CD4-positive, alpha-beta T cell (primary cell): Measurements from ENCODE around the gene MEF2A. TPM values are rescaled to one million over a fixed set of nuclear protein-coding genes. Genes with fewer than 3 reads are reported as not detected.

Experiments used
- ATAC-seq: fragments of 200-7000 bp; cut with Tn5 transposase; one replicate; pipeline ENCODE4 v1.10.0; 2022; ENCODE audit warnings: mild to moderate bottlenecking; ENCODE audit not compliant: poor library complexity
- CTCF ChIA-PET: fragments of 350-600 bp; sonication (Branson Sonifier 250); formaldehyde crosslinking; loops from one replicate; lab custom pipeline; 2021; ENCODE audit warnings: antibody characterized with exemption, inconsistent platforms; lab: Charles Lee
- POLR2A ChIA-PET: fragments of 350-600 bp; sonication (Branson Sonifier 250); formaldehyde crosslinking; loops from one replicate; lab custom pipeline; 2021; ENCODE audit warnings: antibody characterized with exemption, inconsistent platforms; lab: Charles Lee
- DNase-seq, 14 experiments: peaks; one replicate each; pipeline ENCODE4 v3.0.0-alpha.2; 2013 to 2020; ENCODE audit warnings: mixed read lengths in 2 of 14
- H3K27ac ChIP-seq, 2 donors: one replicate each; pipeline versions ENCODE4 v1.5.1 to v1.7.0; 2013; ENCODE audit warnings: low read length in 2 of 2, low read depth in 1 of 2, mild to moderate bottlenecking in 1 of 2
- H3K27me3 ChIP-seq, 2 experiments: 1 replicate in 1 of 2; 2 replicates in 1 of 2; pipeline versions ENCODE4 v1.6.1 to v1.7.0; 2013; ENCODE audit warnings: low read length in 2 of 2, control low read depth in 1 of 2, mild to moderate bottlenecking in 1 of 2, moderate library complexity in 1 of 2; ENCODE audit not compliant: insufficient read depth in 2 of 2, control insufficient read depth in 1 of 2
- H3K36me3 ChIP-seq: one replicate; pipeline ENCODE4 v1.6.1; 2013; ENCODE audit warnings: low read length, control low read depth; ENCODE audit not compliant: insufficient read depth
- H3K4me1 ChIP-seq: one replicate; pipeline ENCODE4 v1.6.1; 2013; ENCODE audit warnings: low read length, control low read depth; ENCODE audit not compliant: insufficient read depth
- H3K4me3 ChIP-seq: one replicate; pipeline ENCODE4 v1.5.1; 2013; ENCODE audit warnings: mild to moderate bottlenecking, low read length, moderate library complexity
- H3K9me3 ChIP-seq, 2 experiments: 1 replicate in 1 of 2; 2 replicates in 1 of 2; pipeline versions ENCODE4 v1.6.1 to v1.7.0; 2013; ENCODE audit warnings: low read length in 2 of 2, mild to moderate bottlenecking in 2 of 2, control low read depth in 1 of 2, moderate library complexity in 1 of 2; ENCODE audit not compliant: control insufficient read depth in 1 of 2, insufficient read depth in 1 of 2
- H3K27ac Mint-ChIP-seq: one replicate; pipeline ENCODE4 v1.8.0; 2020; ENCODE audit warnings: mixed read lengths
- H3K27me3 Mint-ChIP-seq: one replicate; pipeline ENCODE4 v1.8.0; 2021; ENCODE audit warnings: mixed read lengths
- H3K36me3 Mint-ChIP-seq: one replicate; pipeline ENCODE4 v1.8.0; 2021; ENCODE audit warnings: low read depth, mixed read lengths
- H3K4me1 Mint-ChIP-seq: one replicate; pipeline ENCODE4 v1.8.0; 2021; ENCODE audit warnings: low read depth, mixed read lengths
- H3K4me3 Mint-ChIP-seq: one replicate; pipeline ENCODE4 v1.8.0; 2020; ENCODE audit warnings: mild to moderate bottlenecking, mixed read lengths
- H3K9me3 Mint-ChIP-seq: one replicate; pipeline ENCODE4 v1.8.0; 2020; ENCODE audit warnings: mixed read lengths
- CTCF ChIP-seq: fragments of 200-600 bp; IDR thresholded peaks from one replicate; pipeline ENCODE4 v1.8.0; 2022; ENCODE audit warnings: antibody characterized with exemption, mild to moderate bottlenecking
- intact Hi-C, 2 experiments: fragments of 100-400 bp; cut with DNase I in 1 of 2; cut with micrococcal nuclease in 1 of 2; formaldehyde crosslinking; loops; one replicate each; pipeline versions ENCODE4 v1.15.1 to v1.9.0; 2023 to 2025; cut with DNase I, micrococcal nuclease
- total RNA-seq, 174 experiments: library from RNA in 2 of 174; stranded (reverse) in 2 of 174; gene quantifications; one replicate each; pipeline ENCODE4 v1.2.3 and lab custom pipeline; 2021 to 2026

Gene MEF2A
- total RNA-seq, 2 experiments from 2014 or later, result 23.2 to 24.9 TPM

- CTCF ChIA-PET, result interaction anchor here (2.3 to 3.7 kb wide), 2 partner anchors 49 to 480 kb away, joined by 5 to 24 read pairs; no protein-coding TSS in a partner anchor
- POLR2A ChIA-PET, result no interaction called here
- ATAC-seq (no peak), DNase-seq (no peak)
- H3K36me3 Mint-ChIP-seq, result no peaks in the 10 kb centered on the region
- intact Hi-C loops, result loop anchor here in 1 of 2 experiments (2.0 to 5.0 kb wide), 2 partner anchors 18 to 651 kb away; no protein-coding TSS in a partner anchor
- no peaks in the 10 kb centered on the region for H3K9me3 Mint-ChIP-seq
- no peak overlapping the region for H3K27ac ChIP-seq
- TF ChIP-seq CTCF, result no peak
- H3K4me1 ChIP-seq, result peaks cover 4% of the 10 kb centered on the region
- no peaks in the 10 kb centered on the region for H3K27me3 ChIP-seq
- H3K9me3 ChIP-seq, result no peaks in the 10 kb centered on the region
- H3K27me3 Mint-ChIP-seq, result no peaks in the 10 kb centered on the region
- H3K4me3 ChIP-seq, result no peak overlapping the region
- peaks cover 7% of the 10 kb centered on the region for H3K4me1 Mint-ChIP-seq
- no peak overlapping the region for H3K27ac Mint-ChIP-seq
- H3K36me3 ChIP-seq, result no peaks in the 10 kb centered on the region
- no peak overlapping the region for H3K4me3 Mint-ChIP-seq
These were observed 187.3 kb downstream of the MEF2A start for GRCh38 chr15:99753066-99753465.

GRCh38 chr15:99755692-99756409 lies 190.1 kb downstream of the MEF2A start:
- intact Hi-C loops, result loop anchor here (1.0 to 2.0 kb wide), 6 partner anchors 23 to 483 kb away; partner anchors contain the start of gene LYSMD4 (in 1 of the 2)
- ChIA-PET POLR2A (no interaction called here), CTCF (interaction anchor here (0.7 to 3.7 kb wide), 9 partner anchors 17 to 585 kb away, joined by 3 to 24 read pairs (median 3); partner anchors contain the start of gene LYSMD4)
- peak; percentile 85 for ATAC-seq
- H3K9me3 Mint-ChIP-seq, result no peaks in the 10 kb centered on the region
- no peaks in the 10 kb centered on the region for H3K36me3 ChIP-seq
- H3K36me3 Mint-ChIP-seq, result no peaks in the 10 kb centered on the region
- H3K27me3 Mint-ChIP-seq, result no peaks in the 10 kb centered on the region
- peaks cover 7% of the 10 kb centered on the region for H3K4me1 Mint-ChIP-seq
- no peaks in the 10 kb centered on the region for H3K9me3 ChIP-seq
- TF ChIP-seq CTCF, result peak; percentile 91
- no peaks in the 10 kb centered on the region for H3K27me3 ChIP-seq
- no peak overlapping the region for H3K27ac ChIP-seq
- no peak overlapping the region for H3K4me3 ChIP-seq
- DNase-seq, result peak in 7 of 14 experiments; percentile 12 to 78 (median 51)
- H3K4me1 ChIP-seq, result peaks cover 4% of the 10 kb centered on the region
- H3K4me3 Mint-ChIP-seq, result no peak overlapping the region
- no peak overlapping the region for H3K27ac Mint-ChIP-seq

GRCh38 chr15:99762288-99762687 lies 196.5 kb downstream of the MEF2A start:
- no peaks in the 10 kb centered on the region for H3K4me1 ChIP-seq
- no peak overlapping the region for H3K4me3 ChIP-seq
- DNase-seq, result no peak
- Mint-ChIP-seq H3K4me3 (no peak overlapping the region), H3K36me3 (no peaks in the 10 kb centered on the region), H3K27ac (no peak overlapping the region), H3K4me1 (no peaks in the 10 kb centered on the region), H3K9me3 (no peaks in the 10 kb centered on the region), H3K27me3 (no peaks in the 10 kb centered on the region)
- ATAC-seq, result no peak
- intact Hi-C loops, result no loop called here
- H3K36me3 ChIP-seq, result no peaks in the 10 kb centered on the region
- CTCF ChIA-PET, result interaction anchor here (0.5 to 1.0 kb wide), 2 partner anchors 75 to 475 kb away, joined by 3 read pairs; no protein-coding TSS in a partner anchor
- POLR2A ChIA-PET, result no interaction called here
- no peaks in the 10 kb centered on the region for H3K27me3 ChIP-seq
- TF ChIP-seq CTCF, result no peak
- H3K27ac ChIP-seq, result no peak overlapping the region
- H3K9me3 ChIP-seq, result no peaks in the 10 kb centered on the region
